Central memory CD4-positive, alpha-beta T cell (primary cell): ENCODE measurements around the gene GBP5.
"Not testable (repeated sequence)": the region's sequence is repeated elsewhere in the genome, so short reads cannot be mapped to it uniquely, and the experiment has no call there.

Experiments
- DNase-seq: peaks from one replicate; pipeline ENCODE4 v3.0.0; 2022
- total RNA-seq, 3 experiments: gene quantifications; one replicate each; lab custom pipeline; 2026; lab: John Stamatoyannopoulos, UW

Gene GBP5
- total RNA-seq, result 89.4 to 536 (median 312) reads per million in 3 experiments

GRCh38 chr1:89272269-89273041 lies at the start of gene GBP5:
GBP5 (minus strand) TSS chr1:89272860; CDS start chr1:89269555, 3,305 bp downstream.
- DNase-seq, result peak; percentile 68

GRCh38 chr1:89322402-89322801 lies 49.7 kb upstream of the GBP5 start:
- no peak for DNase-seq

GRCh38 chr1:89312572-89312971 lies 39.9 kb upstream of the GBP5 start:
- no peak for DNase-seq

GRCh38 chr1:89311757-89312156 lies 39.1 kb upstream of the GBP5 start:
- no peak for DNase-seq

- no peak for DNase-seq
Measured at GRCh38 chr1:89310976-89311375, 38.3 kb upstream of the GBP5 start.

GRCh38 chr1:89310505-89310904 lies 37.8 kb upstream of the GBP5 start:
- peak; percentile 8 for DNase-seq

GRCh38 chr1:89309828-89310227 lies 37.2 kb upstream of the GBP5 start:
- DNase-seq, result no peak

GRCh38 chr1:89306273-89306672 lies 33.6 kb upstream of the GBP5 start:
- DNase-seq, result no peak

GRCh38 chr1:89305493-89305892 lies 32.8 kb upstream of the GBP5 start:
- no peak for DNase-seq

- no peak for DNase-seq
Measured at GRCh38 chr1:89304572-89305230, 32.0 kb upstream of the GBP5 start.

- no peak for DNase-seq
Measured at GRCh38 chr1:89302697-89303332, 30.2 kb upstream of the GBP5 start.

- not testable (repeated sequence) for DNase-seq
Measured at GRCh38 chr1:89299739-89300463, 27.2 kb upstream of the GBP5 start.

- DNase-seq, result no peak
Measured at GRCh38 chr1:89298461-89298860, 25.8 kb upstream of the GBP5 start.

GRCh38 chr1:89295187-89295586 lies 22.5 kb upstream of the GBP5 start:
- DNase-seq, result peak; percentile 59

- DNase-seq, result no peak
Measured at GRCh38 chr1:89291276-89291675, 18.6 kb upstream of the GBP5 start.

- no peak for DNase-seq
Measured at GRCh38 chr1:89288051-89288340, 15.3 kb upstream of the GBP5 start.

- no peak for DNase-seq
Measured at GRCh38 chr1:89287181-89288050, 14.8 kb upstream of the GBP5 start.

GRCh38 chr1:89286549-89287180 lies 14.0 kb upstream of the GBP5 start:
- DNase-seq, result peak; percentile 39

GRCh38 chr1:89285745-89286380 lies 13.2 kb upstream of the GBP5 start:
- no peak for DNase-seq

- DNase-seq, result not testable (repeated sequence)
Measured at GRCh38 chr1:89284078-89284763, 11.6 kb upstream of the GBP5 start.

- DNase-seq, result no peak
Measured at GRCh38 chr1:89280766-89281165, 8.1 kb upstream of the GBP5 start.
